ENCODE results near the gene EGLN1.
A peak's percentile ranks its signal among the peaks of the same experiment; 100 is the strongest.

EGLN1 gene

DNA sequence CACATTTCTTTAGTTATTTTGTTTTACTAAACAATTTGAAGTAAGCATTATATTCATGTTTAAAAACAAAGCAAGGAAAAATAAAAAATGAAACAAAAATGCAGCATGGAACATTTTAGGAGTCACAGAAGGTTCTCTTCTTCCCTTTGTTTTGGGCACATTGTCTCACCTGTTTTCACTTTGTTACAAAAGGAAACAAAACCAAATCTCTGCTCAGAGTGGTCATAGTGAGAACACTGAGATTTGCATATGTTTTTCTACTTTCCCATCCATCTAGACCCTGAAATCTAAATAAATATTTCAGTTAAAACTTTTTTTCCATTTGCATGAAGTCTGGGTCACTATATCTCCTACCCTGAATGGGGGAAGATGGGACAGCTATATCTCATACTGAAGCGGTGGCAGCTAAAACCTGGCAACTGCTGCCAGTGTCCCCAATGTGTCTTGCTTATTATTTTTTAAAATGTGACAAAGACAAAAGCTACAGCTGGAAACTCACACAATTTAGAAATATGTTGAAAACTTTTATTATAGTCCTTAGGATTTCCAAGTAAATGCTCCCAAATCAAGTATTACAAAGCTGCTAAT, 87.9 kb downstream of the EGLN1 start:
- DNase-seq (ENCODE audit: low read depth in 2 of 3, low spot score in 1 of 3), result no peak

DNA sequence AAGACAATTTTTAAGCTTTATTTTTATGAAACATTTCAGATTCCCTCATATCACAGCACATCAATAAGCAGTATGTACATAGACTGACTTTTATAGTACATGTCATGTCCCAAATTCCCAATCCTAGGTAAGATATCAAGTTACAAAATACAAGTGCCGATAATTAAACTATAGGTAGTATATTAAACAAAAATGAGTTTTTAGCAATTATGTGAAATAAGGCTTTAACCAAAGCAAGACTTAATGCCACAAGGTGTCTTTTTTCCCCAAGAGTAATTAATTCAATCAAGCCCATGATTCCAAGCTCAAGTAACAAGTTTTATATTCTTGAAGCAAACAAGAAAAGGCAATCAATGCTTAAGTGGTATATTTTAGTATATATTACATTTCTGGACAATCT, 89.3 kb downstream of the EGLN1 start:
- DNase-seq (ENCODE audit: low read depth in 2 of 3, low spot score in 1 of 3), result no peak

GRCh38 chr1:231329483-231329882, 92.6 kb downstream of the EGLN1 start:
- DNase-seq (ENCODE audit: low read depth in 2 of 3, low spot score in 1 of 3), result no peak

DNA sequence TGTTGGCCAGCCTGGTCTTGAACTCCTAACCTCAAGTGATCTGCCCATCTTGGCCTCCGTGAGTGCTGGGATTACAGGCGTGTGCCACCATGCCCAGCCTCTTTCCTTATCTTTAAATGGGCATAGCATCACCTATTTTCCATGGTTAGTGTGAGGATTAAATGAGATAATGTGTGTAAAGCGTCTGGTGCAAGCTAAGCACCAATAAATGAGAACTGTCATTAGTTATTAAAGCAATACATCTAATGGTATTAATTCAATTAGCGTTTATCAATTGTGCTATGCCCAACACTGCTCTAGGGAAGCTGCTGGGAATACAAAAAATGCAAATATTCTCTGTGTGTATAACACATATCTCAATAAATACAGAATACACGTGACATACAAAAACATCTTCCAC, 94.5 kb downstream of the EGLN1 start:
- DNase-seq (ENCODE audit: low read depth in 2 of 3, low spot score in 1 of 3), result no peak

GRCh38 chr1:231326248-231326647, 95.8 kb downstream of the EGLN1 start:
- DNase-seq (ENCODE audit: low read depth in 2 of 3, low spot score in 1 of 3), result no peak

DNA sequence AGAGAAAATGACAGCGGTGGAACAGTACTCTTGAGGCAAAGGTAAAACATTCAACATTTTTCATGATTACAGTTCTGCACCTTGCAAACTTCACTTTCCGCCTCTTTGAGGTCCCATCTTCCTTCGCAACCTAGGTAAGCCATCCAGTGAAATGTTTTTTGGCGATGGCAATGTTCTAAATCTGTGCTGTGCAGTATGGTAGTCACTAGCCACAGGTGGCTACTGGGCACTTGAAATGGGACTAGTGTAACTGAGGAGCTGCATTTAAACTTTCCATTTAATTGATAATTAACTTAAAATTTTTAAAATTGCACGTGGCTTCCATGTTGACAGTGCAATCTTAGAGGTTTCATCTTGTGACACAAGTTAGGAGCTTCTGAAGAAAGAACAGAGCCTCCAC, 97.4 kb downstream of the EGLN1 start:
- DNase-seq (ENCODE audit: low read depth in 2 of 3, low spot score in 1 of 3), result no peak

DNA sequence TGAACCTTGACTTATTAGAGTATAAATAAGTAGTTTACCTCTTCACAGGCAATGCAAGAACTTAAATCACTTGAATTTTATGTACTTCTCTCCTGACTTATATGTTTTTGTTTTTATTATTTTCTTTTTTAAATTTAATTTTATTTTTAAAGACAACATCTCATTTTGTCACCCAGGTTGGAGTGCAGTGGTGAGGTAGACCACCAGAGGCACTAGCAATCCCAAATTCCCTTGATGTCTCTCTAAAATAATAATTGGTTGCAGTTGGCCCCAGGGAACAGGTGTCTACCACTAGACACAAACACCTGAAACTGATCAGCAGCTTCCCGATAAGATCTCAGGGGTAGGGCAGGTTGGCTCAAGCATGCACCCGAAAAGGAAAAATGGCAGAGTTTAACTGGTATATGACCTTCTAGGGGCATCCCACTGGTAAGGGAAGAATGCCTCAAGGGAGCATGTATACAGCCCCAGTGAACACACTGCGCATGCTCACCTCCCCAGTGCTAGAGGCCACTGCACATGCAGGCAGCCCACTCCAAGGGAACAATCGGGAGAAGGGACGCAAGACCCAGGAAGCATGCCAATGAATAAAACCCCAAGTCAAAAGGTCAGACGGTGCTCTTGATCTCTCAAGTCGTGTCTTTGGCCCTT, 99.1 kb downstream of the EGLN1 start:
- DNase-seq (ENCODE audit: low read depth in 2 of 3, low spot score in 1 of 3), result no peak

GRCh38 chr1:231319080-231319479, 103.0 kb downstream of the EGLN1 start:
- no peak for DNase-seq (ENCODE audit: low read depth in 2 of 3, low spot score in 1 of 3)

GRCh38 chr1:231318568-231318967, 103.5 kb downstream of the EGLN1 start:
- no peak for DNase-seq (ENCODE audit: low read depth in 2 of 3, low spot score in 1 of 3)

DNA sequence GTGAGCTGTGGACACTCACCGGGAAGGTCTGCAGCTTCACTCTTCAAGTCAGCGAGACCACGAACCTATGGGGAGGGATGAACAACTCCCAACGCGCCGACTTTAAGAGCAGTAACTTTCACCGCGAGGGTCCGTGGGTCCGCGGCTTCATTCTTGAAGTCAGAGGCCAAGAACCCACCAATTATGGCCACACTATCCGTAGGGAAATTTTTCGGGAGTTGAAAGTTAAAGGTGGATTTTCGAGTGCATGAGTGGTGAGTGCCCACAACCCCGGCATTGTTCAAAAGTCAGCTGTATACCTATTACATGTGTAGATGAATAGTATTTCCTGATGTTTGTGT, 104.1 kb downstream of the EGLN1 start:
- DNase-seq (ENCODE audit: low read depth in 2 of 3, low spot score in 1 of 3), result no peak

DNA sequence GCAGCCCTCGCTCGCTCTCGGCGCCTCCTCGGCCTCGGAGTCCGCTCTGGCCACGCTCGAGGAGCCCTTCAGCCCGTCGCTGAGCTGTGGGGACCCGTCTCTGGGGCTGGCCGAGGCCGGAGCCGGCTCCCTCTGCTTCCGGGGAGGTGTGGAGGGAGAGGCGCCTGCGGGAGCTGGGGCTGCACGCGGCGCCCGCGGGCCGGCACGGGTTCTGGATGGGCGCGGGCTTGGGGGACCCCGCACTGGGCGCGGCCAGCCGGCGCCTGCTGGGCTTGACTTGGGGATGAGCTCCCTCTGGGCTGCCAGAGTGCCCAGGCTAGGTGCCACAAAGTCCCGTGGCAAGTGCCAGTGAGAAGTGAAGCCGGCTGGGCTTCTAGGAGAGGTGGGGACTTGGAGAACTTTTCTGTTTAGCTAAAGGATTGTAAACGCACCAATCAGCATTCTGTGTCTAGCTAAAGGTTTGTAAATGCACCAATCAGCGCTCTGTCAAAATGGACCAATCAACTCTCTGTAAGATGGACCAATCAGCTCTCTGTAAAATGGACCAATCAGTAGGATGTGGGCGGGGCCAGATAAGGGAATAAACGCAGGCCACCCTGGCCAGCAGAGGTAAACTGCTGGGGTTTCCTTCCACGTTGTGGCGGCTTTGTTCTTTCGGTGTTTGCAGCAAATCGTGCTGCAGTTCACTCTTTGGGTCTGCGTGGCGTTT, 104.6 kb downstream of the EGLN1 start:
- DNase-seq (ENCODE audit: low read depth in 2 of 3, low spot score in 1 of 3), result no peak

DNA sequence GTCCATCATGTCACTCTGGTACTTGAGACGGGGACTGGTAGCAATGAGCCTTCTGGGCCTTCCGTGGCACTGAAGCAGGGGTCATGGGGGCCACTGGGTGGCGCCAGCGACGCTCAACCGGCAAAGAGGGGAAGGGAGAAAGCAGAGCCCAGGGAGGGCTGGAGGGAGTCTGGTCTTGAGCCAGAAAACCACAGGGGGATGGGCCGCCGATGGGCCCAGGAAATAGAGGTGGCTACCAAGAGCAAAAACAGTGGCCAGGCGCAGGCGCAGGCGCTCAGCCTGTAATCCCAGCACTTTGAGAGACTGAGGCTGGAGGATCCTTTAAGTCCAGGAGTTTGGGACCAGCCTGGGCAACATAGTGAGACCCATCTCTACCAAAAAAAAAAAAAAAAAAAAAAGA, 106.2 kb downstream of the EGLN1 start:
- peak in 2 of 3 donors; percentile 23 to 35 for DNase-seq (ENCODE audit: low read depth in 2 of 3, low spot score in 1 of 3)

Measured in stimulated activated CD4-positive, alpha-beta T cell treated with anti-CD3 and anti-CD28 coated beads, Interleukin-12 subunit alpha, Interleukin-12 subunit beta, amount 100 ng/mL, for 48 hours (primary cell).